ENCODE data around the gene NBAS.
"Not testable (repeated sequence)": the region's sequence is repeated elsewhere in the genome, so short reads cannot be mapped to it uniquely, and the experiment has no call there.

The NBAS gene

DNA sequence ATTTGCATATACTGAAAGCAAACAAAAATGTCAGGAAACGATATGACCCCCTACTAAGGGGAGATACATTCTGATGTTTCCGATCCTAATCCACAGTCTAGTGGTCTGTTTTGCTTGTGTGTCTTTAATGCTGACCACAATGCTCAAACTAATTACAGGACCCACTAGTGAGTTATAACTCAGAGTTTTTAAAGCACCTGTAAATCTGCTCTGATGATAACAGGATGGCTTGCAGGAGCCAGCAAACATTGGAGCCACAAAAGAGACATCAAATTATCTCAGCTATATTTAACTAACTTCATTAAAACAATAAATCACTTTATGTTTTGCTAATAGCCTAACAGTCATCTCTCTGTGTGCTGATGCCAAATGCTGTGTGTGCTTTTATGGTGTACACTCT, 300.3 kb downstream of the NBAS start:
- DNase-seq (ENCODE audit: low read depth, low spot score), result no peak
- H3K4me3 ChIP-seq (ENCODE audit: low read length), result no peak overlapping the region

DNA sequence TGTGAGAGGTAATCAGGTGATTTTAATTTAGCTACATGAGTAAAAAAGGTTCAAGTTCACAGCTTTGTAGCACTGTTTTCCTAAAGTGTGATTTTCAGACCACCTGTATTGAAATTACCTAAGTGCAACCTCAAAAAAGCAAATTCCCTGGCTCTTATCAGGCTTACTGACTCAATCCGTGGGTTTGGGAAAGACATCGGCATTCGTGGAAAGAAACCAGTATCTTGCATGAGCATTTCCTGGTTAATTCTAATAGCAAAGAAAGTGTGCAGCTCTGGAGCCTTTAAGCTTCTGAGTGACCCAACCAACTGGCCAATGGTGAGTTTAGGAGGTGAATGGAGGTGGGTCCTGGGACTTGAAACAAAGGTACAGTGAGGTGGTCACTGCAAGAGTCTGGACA, 300.9 kb downstream of the NBAS start:
- no peak for DNase-seq (ENCODE audit: low read depth, low spot score)

DNA sequence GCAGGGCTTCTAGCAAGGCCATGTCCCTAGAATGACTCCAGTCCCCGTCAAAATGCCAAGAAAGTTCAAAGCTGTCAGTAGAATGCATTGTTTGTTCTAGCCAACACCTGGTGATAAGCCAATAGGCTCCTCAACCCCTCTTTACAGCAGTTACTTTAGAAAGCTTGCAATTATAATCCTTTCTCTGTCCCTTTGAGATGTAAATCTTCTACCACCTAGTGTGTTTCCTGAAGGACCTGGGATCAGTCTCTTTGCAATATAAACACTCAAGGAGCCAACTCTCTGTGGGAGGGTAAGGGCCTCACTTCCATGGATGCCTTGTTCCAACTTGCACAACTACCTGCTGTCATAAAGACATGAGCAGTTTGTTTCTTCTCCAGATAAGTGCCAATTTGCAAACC, 301.8 kb downstream of the NBAS start:
- DNase-seq (ENCODE audit: low read depth, low spot score), result no peak

More for the DNA sequence above, 300.9 kb downstream of the NBAS start:
- H3K4me3 ChIP-seq (ENCODE audit: low read length), result no peak overlapping the region

DNA sequence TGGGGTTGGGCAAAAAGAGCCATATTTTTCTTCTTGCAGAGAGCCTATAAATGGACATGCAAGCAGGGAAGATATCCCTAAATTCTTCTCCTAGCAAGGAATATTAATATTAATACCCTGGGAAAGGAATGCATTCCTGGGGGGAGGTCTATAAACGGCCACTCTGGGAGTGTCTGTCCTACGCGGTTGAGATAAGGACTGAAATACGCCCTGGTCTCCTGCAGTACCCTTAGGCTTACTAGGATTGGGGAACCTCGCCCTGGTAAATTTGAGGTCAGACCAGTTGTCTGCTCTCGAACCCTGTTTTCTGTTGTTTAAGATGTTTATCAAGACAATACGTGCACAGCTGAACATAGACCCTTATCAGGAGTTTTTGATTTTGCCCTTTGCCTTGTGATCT, 302.7 kb downstream of the NBAS start:
- not testable (repeated sequence) for DNase-seq (ENCODE audit: low read depth, low spot score); H3K4me3 ChIP-seq (ENCODE audit: low read length)

More for the DNA sequence above, 301.8 kb downstream of the NBAS start:
- H3K4me3 ChIP-seq (ENCODE audit: low read length), result no peak overlapping the region

DNA sequence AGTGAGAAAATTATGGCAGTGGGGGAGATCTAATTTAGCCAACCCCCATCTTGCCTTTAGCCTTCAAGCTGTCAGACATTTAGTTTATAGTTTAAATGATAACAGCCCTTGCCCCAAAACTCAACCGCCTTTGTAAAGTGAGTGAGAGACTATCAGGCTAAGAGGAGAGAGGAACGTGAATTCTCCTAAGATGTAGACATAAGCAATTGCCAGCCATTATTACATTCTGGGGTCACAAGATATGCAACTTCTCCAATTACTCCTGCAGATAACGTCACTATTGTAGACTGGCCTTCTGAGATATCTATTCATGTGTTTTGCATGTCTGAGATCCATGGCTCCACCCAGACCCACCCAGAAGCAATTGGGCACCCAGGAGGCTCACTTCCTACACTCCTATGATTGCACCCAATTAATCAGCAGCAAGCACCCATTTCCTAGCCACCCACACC, 307.3 kb downstream of the NBAS start:
- no peak overlapping the region for H3K4me3 ChIP-seq (ENCODE audit: low read length)
- no peak for DNase-seq (ENCODE audit: low read depth, low spot score)

DNA sequence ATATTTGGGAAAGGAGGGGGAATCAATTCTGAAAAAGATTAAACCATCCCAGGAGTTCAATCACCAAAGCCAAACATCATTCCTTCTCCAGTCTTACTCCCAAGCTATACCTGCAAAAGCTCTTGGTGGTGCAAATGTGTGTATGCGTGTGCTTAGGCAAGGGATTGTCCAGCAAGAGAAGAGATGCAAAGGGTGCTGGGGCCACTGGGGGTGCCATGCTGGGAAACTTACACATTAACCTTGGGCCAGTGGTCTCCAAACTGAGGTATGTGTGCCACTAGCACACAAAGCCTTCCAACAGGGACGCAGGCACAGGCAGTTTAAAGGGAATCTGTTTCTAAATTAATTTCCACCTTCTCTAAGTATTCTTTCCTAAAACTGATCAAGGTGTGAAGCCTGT, 307.9 kb downstream of the NBAS start:
- no peak for DNase-seq (ENCODE audit: low read depth, low spot score)
- H3K4me3 ChIP-seq (ENCODE audit: low read length), result no peak overlapping the region

DNA sequence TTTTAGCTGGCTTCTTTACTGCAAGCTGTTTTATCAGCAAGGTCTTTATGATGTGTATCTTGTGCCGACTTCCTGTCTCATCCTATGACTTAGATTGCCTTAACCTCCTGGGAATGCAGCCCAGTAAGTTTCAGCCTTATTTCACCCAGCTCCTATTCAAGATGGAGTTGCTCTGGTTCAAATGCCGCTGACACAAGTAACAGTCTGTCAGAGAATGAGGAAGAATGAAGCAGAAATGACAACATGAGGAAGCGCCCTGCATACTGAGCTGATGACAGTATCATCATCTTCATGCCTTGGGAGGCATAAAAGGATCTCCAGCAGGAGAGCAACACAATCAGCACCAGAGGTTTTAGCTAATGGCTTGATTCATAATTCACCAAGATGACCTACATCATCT, 309.4 kb downstream of the NBAS start:
- no peak for DNase-seq (ENCODE audit: low read depth, low spot score)
- H3K4me3 ChIP-seq (ENCODE audit: low read length), result no peak overlapping the region

DNA sequence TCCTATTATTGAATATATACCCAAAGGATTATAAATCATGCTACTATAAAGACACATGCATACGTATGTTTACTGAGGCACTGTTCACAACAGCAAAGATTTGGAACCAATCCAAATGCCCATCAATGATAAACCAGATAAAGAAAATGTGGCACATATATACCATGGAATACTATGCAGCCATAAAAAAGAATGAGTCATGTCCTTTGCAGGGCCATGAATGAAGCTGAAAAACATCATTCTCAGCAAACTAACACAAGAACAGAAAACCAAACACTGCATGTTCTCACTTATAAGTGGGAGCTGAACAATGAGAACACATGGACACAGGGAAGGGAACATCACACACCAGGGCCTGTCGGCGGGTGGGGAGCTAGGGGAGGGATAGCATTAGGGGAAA, 310.2 kb downstream of the NBAS start:
- not testable (repeated sequence) for H3K4me3 ChIP-seq (ENCODE audit: low read length); DNase-seq (ENCODE audit: low read depth, low spot score)

DNA sequence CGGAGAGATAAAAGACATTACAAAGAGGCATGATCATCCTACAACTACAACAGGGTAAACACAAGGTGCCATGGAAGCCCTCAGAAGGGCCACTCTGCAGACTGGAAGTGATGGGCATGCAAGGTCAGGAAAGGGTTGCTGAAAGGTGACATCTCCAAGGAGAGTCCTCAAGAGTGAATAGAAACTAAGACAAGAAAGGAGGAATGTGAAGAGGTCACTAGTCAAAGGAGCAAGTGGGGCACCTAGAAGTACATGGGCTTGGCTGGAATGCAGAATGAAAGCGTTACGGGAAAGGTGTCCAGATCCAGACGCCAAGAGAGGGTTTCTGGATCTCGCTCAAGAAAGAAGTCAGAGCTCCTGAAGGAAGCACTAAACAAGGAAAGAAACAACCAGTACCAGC, 314.3 kb downstream of the NBAS start:
- DNase-seq (ENCODE audit: low read depth, low spot score), result no peak
- no peak overlapping the region for H3K4me3 ChIP-seq (ENCODE audit: low read length)

DNA sequence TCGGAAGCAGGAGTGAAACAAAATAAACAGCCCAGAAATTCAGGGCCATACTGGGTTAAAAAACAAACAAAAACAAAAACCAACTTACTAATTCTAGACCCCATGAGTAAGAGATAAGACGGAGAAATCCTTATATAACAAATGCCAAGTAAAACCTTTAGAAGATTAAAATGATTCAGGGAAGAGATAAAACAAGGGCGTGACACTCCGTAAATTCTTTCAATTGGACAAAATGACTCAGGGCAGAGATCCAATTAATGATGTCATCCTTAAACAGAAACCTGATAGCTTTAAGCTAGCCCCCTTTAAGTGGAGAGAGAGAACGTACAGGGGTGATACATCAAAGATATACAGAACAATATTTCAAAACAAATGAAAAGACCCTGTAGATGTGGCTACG, 317.4 kb downstream of the NBAS start:
- no peak for DNase-seq (ENCODE audit: low read depth, low spot score)
- no peak overlapping the region for H3K4me3 ChIP-seq (ENCODE audit: low read length)

DNA sequence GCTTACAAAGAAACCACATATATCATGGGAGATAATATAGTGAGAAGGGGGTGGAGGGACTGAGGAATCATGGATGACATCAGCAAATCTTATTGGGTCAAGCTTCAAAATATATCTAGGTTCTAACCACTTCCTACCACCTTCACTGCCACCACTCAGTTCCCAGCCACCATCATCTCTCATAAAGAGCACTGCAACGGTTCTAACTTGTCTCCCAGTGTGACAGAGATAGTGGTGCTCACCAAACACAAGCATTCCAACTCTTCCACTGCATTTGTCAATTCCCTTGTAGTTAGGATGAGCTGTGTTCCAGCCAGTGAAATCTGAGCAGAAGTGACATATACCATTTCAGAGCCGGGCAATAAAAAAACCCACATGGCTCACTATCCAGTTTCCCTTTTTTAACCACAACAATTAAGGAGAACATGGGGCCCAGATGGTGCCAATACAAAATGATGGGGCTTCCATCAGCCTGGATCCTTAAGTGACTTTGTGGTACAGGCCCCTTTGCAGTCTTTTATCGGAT, 318.1 kb downstream of the NBAS start:
- DNase-seq (ENCODE audit: low read depth, low spot score), result peak; percentile 48
- no peak overlapping the region for H3K4me3 ChIP-seq (ENCODE audit: low read length)

DNA sequence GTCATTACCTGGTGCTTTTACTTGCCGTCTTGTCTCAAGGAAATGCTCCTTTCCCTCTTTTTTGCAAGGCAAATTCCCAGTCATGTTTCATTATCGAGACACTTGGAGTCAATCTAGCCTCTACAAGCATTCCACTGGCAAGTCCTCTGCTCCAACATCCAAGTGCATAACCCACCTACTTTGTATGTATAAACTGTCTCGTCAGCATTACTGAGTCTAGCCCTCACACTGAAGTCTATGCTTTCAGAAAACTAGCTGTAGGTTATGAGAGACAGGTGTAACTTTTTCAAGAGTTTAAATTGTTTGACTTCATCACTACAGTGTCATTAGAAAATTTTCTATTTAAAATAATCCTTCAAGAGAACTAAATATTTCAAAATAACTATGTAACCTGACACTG, 319.2 kb downstream of the NBAS start:
- DNase-seq (ENCODE audit: low read depth, low spot score), result no peak

DNA sequence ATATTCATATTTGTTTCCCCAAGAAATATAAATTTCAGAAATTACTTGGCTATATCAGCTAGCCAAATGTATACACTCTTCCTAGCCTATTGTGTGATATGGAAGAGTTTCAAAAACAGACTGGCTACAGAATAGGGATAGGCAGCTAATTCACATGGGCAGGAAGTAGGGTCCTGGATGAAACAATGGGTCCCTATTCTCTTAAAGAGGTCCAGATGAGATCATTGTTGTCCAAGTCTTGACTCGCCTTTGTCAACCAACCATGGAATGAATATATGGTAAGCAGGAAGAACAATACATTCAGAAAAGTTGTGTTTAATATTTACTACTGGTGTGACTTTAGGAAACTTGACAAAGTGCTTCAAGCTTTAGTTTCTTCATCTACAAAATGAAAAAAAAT, 319.9 kb downstream of the NBAS start:
- DNase-seq (ENCODE audit: low read depth, low spot score), result no peak
- H3K4me3 ChIP-seq (ENCODE audit: low read length), result no peak overlapping the region

More for the DNA sequence above, 319.2 kb downstream of the NBAS start:
- no peak overlapping the region for H3K4me3 ChIP-seq (ENCODE audit: low read length)

DNA sequence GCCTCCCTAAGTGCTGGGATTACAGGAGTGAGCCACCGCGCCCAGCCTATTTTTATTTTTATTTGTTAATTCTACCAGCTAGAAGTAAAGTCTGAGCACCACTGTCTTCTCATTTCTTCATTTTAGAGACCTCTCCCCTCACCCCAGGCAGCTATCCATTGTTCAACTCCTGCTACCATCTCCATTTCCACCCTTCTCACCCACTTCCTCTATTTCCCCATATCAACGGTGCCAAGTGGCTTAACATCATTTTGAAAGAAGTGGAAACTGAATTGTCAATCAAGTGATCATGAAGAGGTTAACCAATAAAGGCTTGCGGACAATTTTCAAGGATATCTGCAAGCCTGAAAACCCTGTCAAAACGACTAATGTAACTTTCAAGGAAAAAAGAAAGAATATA, 323.1 kb downstream of the NBAS start:
- DNase-seq (ENCODE audit: low read depth, low spot score), result no peak

DNA sequence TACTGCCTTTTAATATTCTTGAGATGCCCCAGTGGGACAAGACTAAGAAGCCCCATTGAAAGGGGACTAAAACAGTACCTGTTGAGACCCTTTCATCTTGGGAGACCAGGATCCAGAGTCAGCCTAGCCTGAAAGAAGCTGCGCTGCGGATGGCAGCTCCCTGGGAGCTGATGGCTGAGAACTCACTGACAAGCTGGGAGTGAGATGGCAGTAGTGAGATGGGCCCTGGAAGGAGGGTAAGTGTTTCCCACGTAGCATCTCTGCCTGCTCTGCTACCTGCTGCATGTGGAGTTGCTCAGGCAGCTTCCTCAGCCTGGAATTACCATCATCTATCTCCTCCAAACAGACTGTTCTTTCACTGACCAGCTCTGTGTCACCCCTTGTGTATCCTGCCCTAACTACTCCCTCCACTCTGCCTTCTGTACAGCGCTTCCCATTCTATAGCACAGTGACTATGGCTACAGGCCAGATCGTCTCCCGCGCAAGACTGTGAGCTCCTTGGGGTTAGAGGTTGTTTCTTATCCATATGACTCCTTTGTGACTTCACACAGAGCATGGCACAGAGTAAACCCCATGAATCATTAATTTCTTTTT, 330.4 kb downstream of the NBAS start:
- no peak for DNase-seq (ENCODE audit: low read depth, low spot score)
- H3K4me3 ChIP-seq (ENCODE audit: low read length), result no peak overlapping the region

More for the DNA sequence above, 323.1 kb downstream of the NBAS start:
- H3K4me3 ChIP-seq (ENCODE audit: low read length), result no peak overlapping the region

DNA sequence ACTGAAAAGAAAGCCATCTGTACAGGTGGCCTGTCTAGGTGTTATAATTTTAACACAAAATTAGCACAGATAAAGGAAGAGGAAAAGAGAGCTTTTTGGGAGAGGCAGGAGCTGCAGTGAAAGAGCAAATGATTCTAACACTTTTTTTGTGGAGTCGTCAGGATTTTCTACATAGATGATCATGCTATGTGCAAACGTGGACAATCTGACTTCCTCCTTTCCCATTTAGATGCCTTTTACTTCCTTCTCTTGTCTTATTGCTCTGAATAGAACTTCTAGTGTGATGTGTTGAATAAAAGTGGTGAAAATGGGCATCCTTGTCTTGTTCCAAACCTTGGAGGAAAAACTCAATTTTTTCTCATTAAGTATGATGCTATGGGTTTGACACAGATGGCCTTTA, 334.5 kb downstream of the NBAS start:
- DNase-seq (ENCODE audit: low read depth, low spot score), result no peak
- no peak overlapping the region for H3K4me3 ChIP-seq (ENCODE audit: low read length)

DNA sequence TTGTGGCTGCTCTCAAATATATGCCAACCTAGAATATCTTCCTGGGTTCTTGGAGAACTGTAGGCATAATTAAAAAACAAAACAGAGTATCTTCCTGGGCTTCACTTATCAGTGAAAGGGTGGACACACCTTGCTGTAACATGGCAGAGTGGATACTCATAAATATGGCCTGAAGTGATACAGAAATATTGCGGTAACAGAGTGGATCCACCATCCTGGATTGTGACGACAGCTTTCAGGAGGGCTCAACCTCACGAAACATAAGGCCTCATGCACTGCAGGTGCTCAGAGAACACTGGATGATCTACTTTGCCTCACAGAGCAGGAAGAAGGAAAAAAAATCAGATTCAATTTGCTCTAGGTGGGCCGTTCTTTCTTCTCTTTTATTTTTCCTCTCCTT, 336.0 kb downstream of the NBAS start:
- no peak for DNase-seq (ENCODE audit: low read depth, low spot score)
- no peak overlapping the region for H3K4me3 ChIP-seq (ENCODE audit: low read length)

DNA sequence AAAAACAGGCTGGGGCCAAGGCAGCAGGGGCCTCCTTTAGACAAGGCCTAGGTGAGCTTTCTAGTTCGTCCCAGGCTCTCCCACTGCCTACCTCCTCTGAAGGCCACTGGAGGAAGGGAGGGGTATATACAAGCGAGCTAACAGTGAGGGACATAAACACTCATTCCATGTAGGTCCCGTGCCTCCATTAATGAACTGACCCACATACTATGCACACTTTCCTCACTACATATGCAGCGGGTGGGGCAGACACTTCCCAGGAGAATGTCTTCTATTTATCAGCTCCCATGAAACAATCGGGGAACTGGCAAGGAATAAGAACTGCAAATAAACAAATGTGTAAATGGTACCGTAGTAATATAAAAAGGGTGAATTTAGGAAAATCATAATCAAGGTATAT, 336.5 kb downstream of the NBAS start:
- H3K4me3 ChIP-seq (ENCODE audit: low read length), result no peak overlapping the region
- no peak for DNase-seq (ENCODE audit: low read depth, low spot score)

DNA sequence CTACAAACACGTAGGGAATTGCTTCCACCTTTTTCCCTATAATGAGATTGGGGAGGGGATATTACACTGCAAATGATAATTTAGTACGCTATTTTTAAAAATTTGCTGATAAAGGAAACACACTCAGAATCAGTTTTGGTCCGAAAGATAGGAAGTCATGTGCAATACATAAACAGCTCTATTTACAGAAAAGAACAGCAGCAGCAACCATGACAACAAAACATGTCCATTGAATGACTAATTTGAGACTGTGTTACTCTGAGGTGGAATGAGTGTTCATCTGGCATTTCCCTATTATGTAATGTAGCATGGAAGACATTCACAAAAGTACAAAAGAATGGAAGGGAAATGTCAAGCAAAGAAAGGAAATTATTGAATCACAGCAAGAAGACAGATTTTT, 337.2 kb downstream of the NBAS start:
- no peak overlapping the region for H3K4me3 ChIP-seq (ENCODE audit: low read length)
- no peak for DNase-seq (ENCODE audit: low read depth, low spot score)

DNA sequence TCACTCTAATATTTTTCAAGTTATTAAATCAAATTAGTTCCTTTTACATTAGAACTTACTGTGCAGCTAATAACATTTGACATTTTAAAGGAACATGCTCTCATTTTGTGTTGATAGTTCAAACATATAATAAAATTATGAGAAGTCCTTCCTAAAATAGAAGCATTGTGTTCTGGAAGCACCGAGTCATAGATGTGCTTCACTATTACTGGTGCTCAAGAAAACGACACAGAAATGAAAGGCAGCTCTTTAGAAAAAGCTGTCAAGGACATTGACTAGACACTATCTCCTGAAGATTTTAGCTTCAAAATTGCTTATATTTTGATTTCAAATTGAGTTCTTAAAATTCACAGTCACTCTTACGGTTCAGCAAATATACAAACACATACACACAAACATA, 338.3 kb downstream of the NBAS start:
- no peak overlapping the region for H3K4me3 ChIP-seq (ENCODE audit: low read length)
- no peak for DNase-seq (ENCODE audit: low read depth, low spot score)

DNA sequence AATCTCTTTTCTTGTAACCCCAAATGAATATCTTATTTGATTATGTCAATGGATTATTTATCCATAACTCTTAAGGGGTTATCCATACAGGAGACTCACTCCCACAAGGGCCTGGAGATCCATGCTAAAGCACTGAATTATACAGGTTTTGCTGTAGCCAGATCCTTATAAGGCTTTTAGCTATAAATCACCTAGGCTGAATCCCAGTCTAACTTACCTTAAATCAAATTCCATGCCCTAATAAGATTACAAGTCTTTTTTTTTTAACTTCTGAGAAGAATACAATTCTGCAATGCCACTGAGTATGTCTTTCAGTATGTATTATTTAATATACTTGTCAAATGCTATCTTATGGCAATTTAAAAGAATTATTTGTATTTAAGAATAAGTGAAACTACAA, 340.5 kb downstream of the NBAS start:
- no peak overlapping the region for H3K4me3 ChIP-seq (ENCODE audit: low read length)
- no peak for DNase-seq (ENCODE audit: low read depth, low spot score)

Data from Jurkat, Clone E6-1 (cell line).